IPS DF 6.9 (cell line): Measurements from ENCODE around the gene STAC2.
A peak's percentile ranks its signal among the peaks of the same experiment; 100 is the strongest.

Experiments used
- DNase-seq: peaks from one replicate; pipeline ENCODE4 v3.0.0-alpha.2; 2013; ENCODE audit warnings: low read depth, low spot score
- H3K27ac ChIP-seq: one replicate; pipeline ENCODE4 v1.5.1; 2013; ENCODE audit warnings: low read length, control low read depth
- H3K27me3 ChIP-seq: 2 replicates; pipeline ENCODE4 v1.6.1; 2013; ENCODE audit warnings: mild to moderate bottlenecking, low read length; ENCODE audit not compliant: control insufficient read depth, insufficient read depth
- H3K36me3 ChIP-seq: 2 replicates; pipeline ENCODE4 v1.6.1; 2013; ENCODE audit warnings: low read length; ENCODE audit not compliant: control insufficient read depth, insufficient read depth
- H3K4me1 ChIP-seq: 2 replicates; pipeline ENCODE4 v1.6.1; 2013; ENCODE audit warnings: low read length; ENCODE audit not compliant: control insufficient read depth, insufficient read depth
- H3K4me3 ChIP-seq: 2 replicates; pipeline ENCODE4 v1.5.1; 2013; ENCODE audit warnings: mild to moderate bottlenecking, low read length
- H3K9me3 ChIP-seq: 2 replicates; pipeline ENCODE4 v1.6.1; 2013; ENCODE audit warnings: low read length, inconsistent platforms; ENCODE audit not compliant: control insufficient read depth, insufficient read depth
- WGBS: extraction: QIAGEN DNeasy Blood & Tissue Kit; methylation state at CpG from one replicate; pipeline ENCODE4 v1.1.7; 2013; ENCODE audit warnings: mixed read lengths, missing lambda C conversion rate; ENCODE audit not compliant: insufficient read length, insufficient coverage; 5-methylcytosine and 5-hydroxymethylcytosine counted together

The STAC2 gene

GRCh38 chr17:39165841-39166349, 59.9 kb downstream of the STAC2 start, which contains the start of gene ARL5C:
Gene ARL5C (minus strand): TSS chr17:39166161. CDS start chr17:39165760, 401 bp downstream.
- DNase-seq = no peak
- no peaks in the 10 kb centered on the region for H3K4me1 ChIP-seq
- H3K9me3 ChIP-seq = no peaks in the 10 kb centered on the region
- WGBS = no CpG with 5 or more reads among the region's 17 CpGs
- H3K36me3 ChIP-seq = no peaks in the 10 kb centered on the region
- no peak within 1 kb of the TSS for H3K27ac ChIP-seq
- peaks cover 17% of the 10 kb centered on the region for H3K27me3 ChIP-seq
- peak within 1 kb of the TSS; percentile 66 for H3K4me3 ChIP-seq

- no peak for DNase-seq
Measured at GRCh38 chr17:39165178-39165840, 60.4 kb downstream of the STAC2 start.

GRCh38 chr17:39164675-39165143, 61.0 kb downstream of the STAC2 start:
- peak overlapping the region; percentile 66 for H3K4me3 ChIP-seq
- no peaks in the 10 kb centered on the region for H3K9me3 ChIP-seq

More at GRCh38 chr17:39165178-39165840, 60.4 kb downstream of the STAC2 start:
- Histone ChIP-seq H3K36me3 (no peaks in the 10 kb centered on the region), H3K9me3 (no peaks in the 10 kb centered on the region), H3K4me3 (peak overlapping the region; percentile 66), H3K27ac (no peak overlapping the region), H3K27me3 (peaks cover 17% of the 10 kb centered on the region), H3K4me1 (no peaks in the 10 kb centered on the region)
- WGBS = no CpG with 5 or more reads among the region's 51 CpGs

GRCh38 chr17:39161962-39162361, 63.8 kb downstream of the STAC2 start:
- Histone ChIP-seq H3K27me3 (peaks cover 15% of the 10 kb centered on the region), H3K4me3 (no peak overlapping the region), H3K9me3 (no peaks in the 10 kb centered on the region), H3K36me3 (no peaks in the 10 kb centered on the region), H3K27ac (no peak overlapping the region), H3K4me1 (no peaks in the 10 kb centered on the region)
- no CpG with 5 or more reads among the region's 2 CpGs for WGBS
- no peak for DNase-seq

More at GRCh38 chr17:39164675-39165143, 61.0 kb downstream of the STAC2 start:
- WGBS = no CpG with 5 or more reads among the region's 15 CpGs
- Histone ChIP-seq H3K4me1 (no peaks in the 10 kb centered on the region), H3K27ac (no peak overlapping the region), H3K27me3 (peaks cover 17% of the 10 kb centered on the region), H3K36me3 (no peaks in the 10 kb centered on the region)
- DNase-seq = peak; percentile 91
